K562 (cell line): ENCODE measurements around the gene ECI1. TPM values are rescaled to one million over a fixed set of nuclear protein-coding genes. Genes with fewer than 3 reads are reported as not detected.

Source experiments
- BACH1 ChIP-seq: fragments of 200-800 bp; sonication (Bioruptor generic); IDR thresholded peaks from 2 replicates; pipeline ENCODE4 v1.6.1; 2016; ENCODE audit warnings: missing genetic modification characterization, missing compliant biosample characterization
- BRD4 ChIP-seq: fragments of 200-600 bp; sonication (generic); IDR thresholded peaks from 2 replicates; pipeline ENCODE4 v1.6.1; 2017; ENCODE audit warnings: inconsistent platforms
- CEBPG ChIP-seq, 3 experiments: fragments of 200-800 bp in 1 of 3; sonication (Bioruptor generic) in 1 of 3; sonication (generic) in 1 of 3; formaldehyde crosslinking in 1 of 3; IDR thresholded peaks in 2 of 3; conservative IDR thresholded peaks in 1 of 3; 2 replicates each; pipeline versions ENCODE4 v1.6.1 to v1.8.0; 2016 to 2022; ENCODE audit warnings: missing compliant biosample characterization in 2 of 3, missing genetic modification characterization in 2 of 3, mild to moderate bottlenecking in 1 of 3, missing genetic modification reagents in 1 of 3
- ELK1 ChIP-seq: sonication (generic); formaldehyde crosslinking; IDR thresholded peaks from 2 replicates; pipeline ENCODE4 v1.8.1; 2022; ENCODE audit warnings: missing genetic modification reagents
- FOXA1 ChIP-seq: fragments of 450-650 bp; IDR thresholded peaks from 2 replicates; pipeline ENCODE4 v1.6.1; 2016; ENCODE audit warnings: mild to moderate bottlenecking, borderline replicate concordance
- FOXP1 ChIP-seq: sonication (generic); formaldehyde crosslinking; IDR thresholded peaks from 2 replicates; pipeline ENCODE4 v1.8.0; 2022; ENCODE audit warnings: mild to moderate bottlenecking, missing genetic modification reagents
- KLF1 ChIP-seq: fragments of 450-650 bp; IDR thresholded peaks from 2 replicates; pipeline ENCODE4 v1.6.1; 2016; ENCODE audit warnings: missing genetic modification characterization, missing compliant biosample characterization
- MXD1 ChIP-seq: fragments of 250-450 bp; sonication (Bioruptor Pico); IDR thresholded peaks from 2 replicates; pipeline ENCODE4 v1.8.0; 2021; ENCODE audit warnings: borderline replicate concordance, mild to moderate bottlenecking, moderate library complexity; ENCODE audit not compliant: poor library complexity, severe bottlenecking
- NFYB ChIP-seq: IDR thresholded peaks from 2 replicates; pipeline ENCODE4 v1.6.1; 2011; ENCODE audit warnings: mild to moderate bottlenecking, moderate library complexity; ENCODE audit not compliant: insufficient read length; ENCODE audit errors: extremely low read depth
- PTRF ChIP-seq: fragments of 450-650 bp; IDR thresholded peaks from 2 replicates; pipeline ENCODE4 v1.6.1; 2016; ENCODE audit warnings: mild to moderate bottlenecking, missing genetic modification characterization, missing compliant biosample characterization
- SIN3B ChIP-seq: fragments of 450-650 bp; IDR thresholded peaks from 2 replicates; pipeline ENCODE4 v1.6.1; 2017; ENCODE audit warnings: low read depth, mild to moderate bottlenecking, moderate library complexity
- SMARCC2 ChIP-seq: fragments of 450-650 bp; IDR thresholded peaks from 2 replicates; pipeline ENCODE4 v1.6.1; 2017; ENCODE audit warnings: antibody characterized with exemption, moderate library complexity, mild to moderate bottlenecking, low read depth
- TRIM28 ChIP-seq: fragments of 450-650 bp; IDR thresholded peaks from 2 replicates; pipeline ENCODE4 v1.6.1; 2017
- ZBTB34 ChIP-seq: fragments of 250-450 bp; sonication (Bioruptor Pico); IDR thresholded peaks from 2 replicates; pipeline ENCODE4 v1.8.0; 2021; ENCODE audit warnings: mild to moderate bottlenecking, moderate library complexity
- ZNF12 ChIP-seq: sonication (generic); formaldehyde crosslinking; IDR thresholded peaks from 2 replicates; pipeline ENCODE4 v1.4.0; 2020; ENCODE audit warnings: mild to moderate bottlenecking, missing genetic modification reagents
- ZNF76 ChIP-seq: fragments of 250-450 bp; sonication (Bioruptor Pico); IDR thresholded peaks from 2 replicates; pipeline ENCODE4 v1.4.0; 2020; ENCODE audit warnings: mild to moderate bottlenecking, moderate library complexity, borderline replicate concordance
- ZNF778 ChIP-seq: fragments of 450-650 bp; formaldehyde crosslinking; IDR thresholded peaks from 2 replicates; pipeline ENCODE4 v1.4.0; 2020; ENCODE audit warnings: mild to moderate bottlenecking, moderate library complexity
- ZNF830 ChIP-seq: fragments of 250-450 bp; sonication (Bioruptor Pico); IDR thresholded peaks from 2 replicates; pipeline ENCODE4 v1.5.0; 2021; ENCODE audit warnings: mild to moderate bottlenecking
- ZSCAN29 ChIP-seq: fragments of 450-650 bp; IDR thresholded peaks from 2 replicates; pipeline ENCODE4 v1.6.1; 2017
- ZZZ3 ChIP-seq: fragments of 450-650 bp; IDR thresholded peaks from 2 replicates; pipeline ENCODE4 v1.6.1; 2016; ENCODE audit warnings: antibody characterized with exemption, mild to moderate bottlenecking, moderate library complexity
- polyA plus RNA-seq, 8 experiments: library from polyadenylated mRNA; depleted of rRNA in 4 of 8; stranded (reverse) in 5 of 8; unstranded in 3 of 8; fragments of >200 nt; fragmentation: Nextera tagmentation in 2 of 8; fragmentation: Illumina TruSeq in 1 of 8; extraction: Ambion mirVana in 2 of 8; extraction: Trizol in 1 of 8; gene quantifications; 2 replicates each; pipeline versions ENCODE4 v1.2.1 to v1.2.3, GENCODE V29; 2011 to 2014; ENCODE audit warnings: inconsistent platforms in 1 of 8, missing spikeins in 1 of 8
- total RNA-seq, 7 experiments: library from RNA; depleted of rRNA in 6 of 7; stranded (reverse); fragments of >200 nt in 6 of 7; fragmentation: Illumina TruSeq in 2 of 7; extraction: Trizol in 2 of 7; gene quantifications; 2 replicates each; pipeline versions ENCODE4 v1.2.1 to v1.2.3, GENCODE V29; 2011 to 2021; ENCODE audit warnings: low replicate concordance in 1 of 7
- TF ChIP-seq, protein P1 (sequence below): fragments of 450-650 bp; formaldehyde crosslinking; IDR thresholded peaks from 2 replicates; pipeline ENCODE4 v1.4.0; 2020; ENCODE audit warnings: mild to moderate bottlenecking, mixed read lengths
- TF ChIP-seq, protein P2 (sequence below): fragments of 250-450 bp; sonication (Bioruptor Pico); IDR thresholded peaks from 2 replicates; pipeline ENCODE4 v1.8.0; 2022; ENCODE audit warnings: moderate library complexity, mild to moderate bottlenecking, inconsistent platforms

Gene ECI1
- total and polyA plus RNA-seq, 9 of the 15 experiments (the other 6 are each of a cell fraction or from before 2014, with no cell fraction given): 4.7 to 189 (median 54.0) TPM

- TF ChIP-seq SIN3B (peak; percentile 84; the same call in 1 of the 2 replicates), ZNF778 (CRISPR knock-in tag) (no peak), PTRF (tag) (no peak), BACH1 (tag) (no peak), SMARCC2 (no peak), CEBPG (CRISPR knock-in tag; IDR thresholded peaks at IDR 0.05) (no peak), CEBPG (tag; conservative IDR thresholded peaks at IDR 0.05 in 1 of 2, IDR thresholded peaks at IDR 0.05 in 1 of 2) (no peak), FOXP1 (CRISPR knock-in tag) (peak; percentile 66), KLF1 (tag) (peak; percentile 10; the same call in 1 of the 2 replicates), ZZZ3 (no peak), ZBTB34 (no peak), TRIM28 (no peak), ZNF76 (CRISPR knock-in tag) (no peak), MXD1 (no peak), ZNF12 (CRISPR knock-in tag) (no peak), ZSCAN29 (no peak), FOXA1 (no peak), ELK1 (CRISPR knock-in tag) (no peak), BRD4 (no peak), NFYB (no peak), ZNF830 (no peak)
- TF ChIP-seq, protein P1, sequence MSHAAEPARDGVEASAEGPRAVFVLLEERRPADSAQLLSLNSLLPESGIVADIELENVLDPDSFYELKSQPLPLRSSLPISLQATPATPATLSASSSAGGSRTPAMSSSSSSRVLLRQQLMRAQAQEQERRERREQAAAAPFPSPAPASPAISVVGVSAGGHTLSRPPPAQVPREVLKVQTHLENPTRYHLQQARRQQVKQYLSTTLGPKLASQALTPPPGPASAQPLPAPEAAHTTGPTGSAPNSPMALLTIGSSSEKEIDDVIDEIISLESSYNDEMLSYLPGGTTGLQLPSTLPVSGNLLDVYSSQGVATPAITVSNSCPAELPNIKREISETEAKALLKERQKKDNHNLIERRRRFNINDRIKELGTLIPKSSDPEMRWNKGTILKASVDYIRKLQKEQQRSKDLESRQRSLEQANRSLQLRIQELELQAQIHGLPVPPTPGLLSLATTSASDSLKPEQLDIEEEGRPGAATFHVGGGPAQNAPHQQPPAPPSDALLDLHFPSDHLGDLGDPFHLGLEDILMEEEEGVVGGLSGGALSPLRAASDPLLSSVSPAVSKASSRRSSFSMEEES (CRISPR knock-in tag): no peak
- TF ChIP-seq, protein P2, sequence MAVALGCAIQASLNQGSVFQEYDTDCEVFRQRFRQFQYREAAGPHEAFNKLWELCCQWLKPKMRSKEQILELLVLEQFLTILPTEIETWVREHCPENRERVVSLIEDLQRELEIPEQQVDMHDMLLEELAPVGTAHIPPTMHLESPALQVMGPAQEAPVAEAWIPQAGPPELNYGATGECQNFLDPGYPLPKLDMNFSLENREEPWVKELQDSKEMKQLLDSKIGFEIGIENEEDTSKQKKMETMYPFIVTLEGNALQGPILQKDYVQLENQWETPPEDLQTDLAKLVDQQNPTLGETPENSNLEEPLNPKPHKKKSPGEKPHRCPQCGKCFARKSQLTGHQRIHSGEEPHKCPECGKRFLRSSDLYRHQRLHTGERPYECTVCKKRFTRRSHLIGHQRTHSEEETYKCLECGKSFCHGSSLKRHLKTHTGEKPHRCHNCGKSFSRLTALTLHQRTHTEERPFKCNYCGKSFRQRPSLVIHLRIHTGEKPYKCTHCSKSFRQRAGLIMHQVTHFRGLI (CRISPR knock-in tag): no peak
Measured at GRCh38 chr16:2251296-2252111, at the start of gene ECI1 (continued).
